ENCODE measurements around the gene CDKN2B-AS1. TPM values are rescaled to one million over a fixed set of nuclear protein-coding genes. Genes with fewer than 3 reads are reported as not detected.

CDKN2B-AS1 gene
- total RNA-seq, 2 donors from 2014 or later, result 0.62 TPM; not detected in 1

DNA sequence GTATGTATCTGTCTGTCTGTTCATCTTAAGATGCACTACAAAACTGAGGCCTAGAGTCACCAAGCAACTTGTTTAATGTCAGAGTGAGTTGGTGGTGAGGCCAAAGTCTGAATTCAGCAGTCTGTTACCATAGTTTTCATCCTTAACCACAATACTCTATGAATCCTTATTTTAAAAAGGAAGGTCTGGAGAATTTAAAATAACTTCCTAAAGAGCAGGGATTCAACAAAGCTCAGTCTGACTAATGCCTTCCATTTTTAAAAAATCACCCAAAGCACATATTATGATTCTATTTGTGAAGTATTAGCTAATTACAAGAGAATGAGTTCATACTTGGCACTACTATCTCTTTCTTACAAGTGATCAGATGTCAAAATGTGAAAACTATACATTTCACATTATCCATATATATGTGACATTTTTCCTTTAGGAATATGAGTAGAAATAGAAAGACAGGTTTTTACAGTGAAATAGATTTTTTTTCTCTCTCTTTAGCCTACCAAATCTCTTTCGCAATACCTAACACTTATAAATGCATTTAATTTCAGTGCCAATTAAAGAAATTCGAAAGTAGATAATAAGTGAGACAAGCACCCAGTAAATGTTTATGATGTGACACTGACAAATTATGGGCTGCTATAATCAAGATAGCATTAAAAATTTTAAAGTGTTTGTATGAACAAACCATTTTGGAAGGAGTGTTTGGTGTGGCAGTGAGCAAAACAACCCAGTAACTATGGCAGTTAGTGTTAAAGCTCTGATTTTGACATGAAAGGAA is 116.8 kb downstream of the CDKN2B-AS1 start:
- H3K9me3 ChIP-seq, result no peaks in the 10 kb centered on the region
- no peaks in the 10 kb centered on the region for H3K27me3 ChIP-seq (replicated peaks; ENCODE audit: insufficient read depth)
- DNase-seq (ENCODE audit: low spot score), result no peak
- WGBS, result 65% methylated on average over 2 of the region's 2 CpGs
- TF ChIP-seq, protein P1, sequence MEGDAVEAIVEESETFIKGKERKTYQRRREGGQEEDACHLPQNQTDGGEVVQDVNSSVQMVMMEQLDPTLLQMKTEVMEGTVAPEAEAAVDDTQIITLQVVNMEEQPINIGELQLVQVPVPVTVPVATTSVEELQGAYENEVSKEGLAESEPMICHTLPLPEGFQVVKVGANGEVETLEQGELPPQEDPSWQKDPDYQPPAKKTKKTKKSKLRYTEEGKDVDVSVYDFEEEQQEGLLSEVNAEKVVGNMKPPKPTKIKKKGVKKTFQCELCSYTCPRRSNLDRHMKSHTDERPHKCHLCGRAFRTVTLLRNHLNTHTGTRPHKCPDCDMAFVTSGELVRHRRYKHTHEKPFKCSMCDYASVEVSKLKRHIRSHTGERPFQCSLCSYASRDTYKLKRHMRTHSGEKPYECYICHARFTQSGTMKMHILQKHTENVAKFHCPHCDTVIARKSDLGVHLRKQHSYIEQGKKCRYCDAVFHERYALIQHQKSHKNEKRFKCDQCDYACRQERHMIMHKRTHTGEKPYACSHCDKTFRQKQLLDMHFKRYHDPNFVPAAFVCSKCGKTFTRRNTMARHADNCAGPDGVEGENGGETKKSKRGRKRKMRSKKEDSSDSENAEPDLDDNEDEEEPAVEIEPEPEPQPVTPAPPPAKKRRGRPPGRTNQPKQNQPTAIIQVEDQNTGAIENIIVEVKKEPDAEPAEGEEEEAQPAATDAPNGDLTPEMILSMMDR (IDR thresholded peaks at IDR 0.05), result no peak
- no peak for TF ChIP-seq POLR2A (IDR thresholded peaks at IDR 0.05)
- TF ChIP-seq POLR2AphosphoS5 (IDR thresholded peaks at IDR 0.05), result no peak
- no peaks in the 10 kb centered on the region for H3K36me3 ChIP-seq
- intact Hi-C loops (cut with DNase I), result loop anchor here (10.0 kb wide), 1 partner anchor 297 kb away; no protein-coding TSS in a partner anchor
- no peaks in the 10 kb centered on the region for H3K4me1 ChIP-seq (replicated peaks)
- no peak overlapping the region for H3K4me3 ChIP-seq
- no peak overlapping the region for H3K27ac ChIP-seq

DNA sequence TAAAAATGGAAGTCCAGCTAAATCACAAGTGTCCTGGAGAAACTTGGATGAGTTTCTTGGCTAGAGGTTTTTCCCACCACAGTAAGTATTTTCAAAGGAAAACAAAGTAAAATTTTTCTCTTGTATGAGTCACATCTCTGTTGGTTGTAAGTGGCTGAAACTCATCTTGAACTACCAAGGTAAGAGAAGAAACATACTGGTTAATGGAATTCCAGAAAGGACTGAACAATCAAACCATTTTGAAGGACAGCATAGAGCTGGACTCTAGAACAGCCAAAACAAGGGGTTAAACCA is 117.3 kb downstream of the CDKN2B-AS1 start:
- no peak for TF ChIP-seq POLR2A (IDR thresholded peaks at IDR 0.05)
- TF ChIP-seq, protein P1 (IDR thresholded peaks at IDR 0.05), result no peak
- TF ChIP-seq POLR2AphosphoS5 (IDR thresholded peaks at IDR 0.05), result no peak

DNA sequence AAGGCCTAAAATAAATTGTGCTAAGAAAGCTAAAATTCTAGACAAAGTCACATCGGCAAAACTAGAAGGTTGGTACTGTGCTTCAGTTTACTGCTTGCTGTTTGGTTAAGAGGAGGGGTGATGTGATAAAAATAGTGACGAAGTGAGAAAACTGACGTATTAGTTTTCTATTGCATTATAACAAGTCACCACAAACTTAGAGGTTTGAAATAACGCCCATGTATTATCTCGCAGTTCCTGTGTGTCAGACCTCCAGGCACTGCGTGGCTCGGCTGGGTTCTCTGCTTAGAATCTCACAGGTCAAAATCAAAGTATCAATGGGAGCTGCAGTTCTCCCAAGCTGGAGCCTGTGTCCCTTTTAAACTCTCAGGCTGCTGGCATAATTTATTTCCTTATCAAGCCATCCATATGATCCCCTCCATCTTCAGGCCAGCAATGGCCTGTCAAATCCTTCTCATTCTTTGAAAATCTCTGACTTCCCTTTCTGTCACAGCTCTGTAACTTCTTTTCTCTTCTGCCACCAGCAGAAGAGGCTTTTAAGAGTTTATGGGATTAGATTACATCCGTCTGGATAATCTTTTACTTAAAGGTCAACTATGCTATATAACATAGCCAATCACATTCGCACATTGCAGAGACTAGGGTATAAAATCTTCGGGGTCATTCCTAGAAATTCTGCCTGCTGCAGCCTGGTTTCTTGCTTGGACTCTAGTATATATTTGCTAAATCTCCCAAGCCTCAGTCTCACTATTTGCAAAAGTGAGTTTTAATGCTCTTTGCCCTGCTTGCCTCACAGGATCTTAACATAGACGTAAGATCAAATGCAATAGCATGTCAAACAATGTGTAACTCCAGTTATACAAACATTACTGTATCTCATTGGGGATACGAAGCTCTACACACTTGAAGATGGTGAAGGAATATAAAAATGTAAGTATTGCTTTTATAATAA is 118.6 kb downstream of the CDKN2B-AS1 start:
- Histone ChIP-seq H3K4me3 (no peak overlapping the region), H3K27ac (no peak overlapping the region), H3K4me1 (replicated peaks) (no peaks in the 10 kb centered on the region), H3K27me3 (replicated peaks; ENCODE audit: insufficient read depth) (no peaks in the 10 kb centered on the region), H3K9me3 (no peaks in the 10 kb centered on the region), H3K36me3 (no peaks in the 10 kb centered on the region)
- intact Hi-C loops (cut with DNase I), result loop anchor here (10.0 kb wide), 1 partner anchor 298 kb away; no protein-coding TSS in a partner anchor
- DNase-seq (ENCODE audit: low spot score), result no peak
- 69% methylated on average over 12 of the region's 12 CpGs for WGBS
- TF ChIP-seq POLR2AphosphoS5 (IDR thresholded peaks at IDR 0.05) (no peak), POLR2A (IDR thresholded peaks at IDR 0.05) (no peak)
- TF ChIP-seq, protein P1 (IDR thresholded peaks at IDR 0.05), result no peak

More for the DNA sequence above, 117.3 kb downstream of the CDKN2B-AS1 start:
- no peaks in the 10 kb centered on the region for H3K27me3 ChIP-seq (replicated peaks; ENCODE audit: insufficient read depth)
- no peaks in the 10 kb centered on the region for H3K4me1 ChIP-seq (replicated peaks)
- no peaks in the 10 kb centered on the region for H3K36me3 ChIP-seq
- no peak for DNase-seq (ENCODE audit: low spot score)
- H3K27ac ChIP-seq, result no peak overlapping the region
- no peak overlapping the region for H3K4me3 ChIP-seq
- intact Hi-C loops (cut with DNase I), result loop anchor here (10.0 kb wide), 1 partner anchor 297 kb away; no protein-coding TSS in a partner anchor
- H3K9me3 ChIP-seq, result no peaks in the 10 kb centered on the region

DNA sequence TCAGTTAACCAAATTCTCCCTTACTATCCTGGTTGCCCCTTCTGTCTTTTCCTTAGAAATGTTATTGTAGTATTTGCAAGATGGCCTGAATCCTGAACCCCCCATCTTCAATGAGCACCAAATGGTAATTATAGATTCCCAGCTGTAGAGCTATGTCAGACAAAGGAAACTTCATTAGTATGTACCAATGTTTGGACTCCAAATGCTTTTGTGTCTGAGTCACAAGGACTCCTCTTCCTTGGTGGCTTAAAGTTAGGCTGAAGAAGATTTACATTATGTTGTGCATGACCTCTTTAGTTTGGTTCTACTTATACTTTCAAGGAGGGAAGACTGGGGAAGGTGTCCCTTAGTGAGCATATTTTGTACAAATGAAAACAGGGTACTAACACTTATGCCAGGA is 120.4 kb downstream of the CDKN2B-AS1 start:
- TF ChIP-seq, protein P1 (IDR thresholded peaks at IDR 0.05), result no peak
- TF ChIP-seq POLR2AphosphoS5 (IDR thresholded peaks at IDR 0.05) (no peak), POLR2A (IDR thresholded peaks at IDR 0.05) (no peak)
- no peaks in the 10 kb centered on the region for H3K4me1 ChIP-seq (replicated peaks)
- no peaks in the 10 kb centered on the region for H3K27me3 ChIP-seq (replicated peaks; ENCODE audit: insufficient read depth)
- no peaks in the 10 kb centered on the region for H3K9me3 ChIP-seq
- H3K27ac ChIP-seq, result no peak overlapping the region
- no peaks in the 10 kb centered on the region for H3K36me3 ChIP-seq
- H3K4me3 ChIP-seq, result no peak overlapping the region
- DNase-seq (ENCODE audit: low spot score), result no peak
- intact Hi-C loops (cut with DNase I), result loop anchor here (10.0 kb wide), 1 partner anchor 300 kb away; no protein-coding TSS in a partner anchor
